Endodermal cell (in vitro differentiated cells): ENCODE data around the gene SLC25A17. TPM values are rescaled to one million over a fixed set of nuclear protein-coding genes. Genes with fewer than 3 reads are reported as not detected.

Experiments
- DNase-seq: peaks from one replicate; pipeline ENCODE4 v3.0.0-alpha.2; 2017
- H3K27ac ChIP-seq: 2 replicates; pipeline ENCODE4 v1.5.1; 2013; ENCODE audit warnings: mild to moderate bottlenecking, low read depth, low read length, moderate library complexity
- H3K27me3 ChIP-seq: 2 replicates; pipeline ENCODE4 v1.6.1; 2013; ENCODE audit warnings: mild to moderate bottlenecking, low read length, moderate library complexity; ENCODE audit not compliant: insufficient read depth, control insufficient read depth, poor library complexity, severe bottlenecking
- H3K36me3 ChIP-seq: 2 replicates; pipeline ENCODE4 v1.7.0; 2013; ENCODE audit warnings: mild to moderate bottlenecking, low read length, moderate library complexity; ENCODE audit not compliant: control insufficient read depth, insufficient read depth
- H3K4me1 ChIP-seq: one replicate; pipeline ENCODE4 v1.7.0; 2013; ENCODE audit warnings: low read length; ENCODE audit not compliant: control insufficient read depth, insufficient read depth
- H3K4me3 ChIP-seq: 2 replicates; pipeline ENCODE4 v1.5.1; 2013; ENCODE audit warnings: mild to moderate bottlenecking, low read length, moderate library complexity
- H3K9ac ChIP-seq: 2 replicates; pipeline ENCODE4 v1.6.1; 2013; ENCODE audit warnings: mild to moderate bottlenecking, low read length, moderate library complexity; ENCODE audit not compliant: poor library complexity, severe bottlenecking; ENCODE audit errors: extremely low read depth
- H3K9me3 ChIP-seq: 2 replicates; pipeline ENCODE4 v1.6.1; 2013; ENCODE audit warnings: mild to moderate bottlenecking, low read length, moderate library complexity; ENCODE audit not compliant: control insufficient read depth
- H3K27ac Mint-ChIP-seq: 2 replicates; pipeline ENCODE4 v1.8.0; 2020; ENCODE audit warnings: mixed read lengths
- H3K27me3 Mint-ChIP-seq: 2 replicates; pipeline ENCODE4 v1.8.0; 2021; ENCODE audit warnings: mild to moderate bottlenecking, mixed read lengths; ENCODE audit not compliant: insufficient read depth
- H3K36me3 Mint-ChIP-seq: 2 replicates; pipeline ENCODE4 v1.8.0; 2020; ENCODE audit warnings: low read depth, mixed read lengths
- H3K4me1 Mint-ChIP-seq: 2 replicates; pipeline ENCODE4 v1.8.0; 2020; ENCODE audit warnings: mixed read lengths
- H3K4me3 Mint-ChIP-seq: 2 replicates; pipeline ENCODE4 v1.8.0; 2020; ENCODE audit warnings: mild to moderate bottlenecking, moderate library complexity, mixed read lengths
- H3K9me3 Mint-ChIP-seq: 2 replicates; pipeline ENCODE4 v1.8.0; 2020; ENCODE audit warnings: mild to moderate bottlenecking, mixed read lengths
- CTCF ChIP-seq: fragments of 200-600 bp; sonication (generic); conservative IDR thresholded peaks from 2 replicates; pipeline ENCODE4 v1.5.0; 2021; ENCODE audit warnings: antibody characterized with exemption, mild to moderate bottlenecking
- WGBS, 2 experiments: methylation state at CpG; one replicate each; pipeline versions ENCODE4 v1.1.5 to v1.1.7; 2013; ENCODE audit warnings: missing lambda C conversion rate in 2 of 2, mixed read lengths in 1 of 2; ENCODE audit not compliant: insufficient coverage in 1 of 2, insufficient read length in 1 of 2; 5-methylcytosine and 5-hydroxymethylcytosine counted together
- total RNA-seq, 2 donors: library from RNA; stranded (reverse); fragmentation: NEBNext Ultra II Directional in 1 of 2; extraction: Animal tissue kit (Norgen Biotek cat#: 25700) in 1 of 2; gene quantifications; 2 replicates in 1 of 2; 3 replicates in 1 of 2; pipeline ENCODE4 v1.2.1, GENCODE V29; 2021

Gene SLC25A17
- total RNA-seq, 2 donors from 2014 or later = 25.4 to 29.4 TPM

DNA sequence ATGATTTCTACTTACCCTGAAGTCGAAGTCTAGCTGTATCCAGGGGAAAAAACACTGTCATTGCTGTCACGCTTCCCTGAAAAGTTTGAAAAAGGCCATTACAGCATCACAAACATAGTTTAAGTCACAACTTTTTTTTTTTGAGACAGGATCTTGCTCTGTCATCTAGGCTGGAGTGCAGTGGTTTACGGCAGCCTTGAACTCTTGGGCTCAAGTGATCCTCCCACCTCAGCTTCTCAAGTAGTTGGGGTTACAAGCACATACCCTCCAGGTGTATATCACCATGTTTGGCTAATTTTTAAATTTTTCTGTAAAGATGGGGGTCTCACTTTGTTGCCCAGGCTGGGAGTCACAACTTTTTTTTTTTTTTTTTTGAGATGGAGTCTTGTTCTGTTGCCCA lies 20.1 kb downstream of the SLC25A17 start:
- no peak overlapping the region for H3K27ac Mint-ChIP-seq
- no peak for DNase-seq
- Histone ChIP-seq H3K27me3 (no peaks in the 10 kb centered on the region), H3K9ac (no peak overlapping the region), H3K36me3 (peaks cover 6% of the 10 kb centered on the region), H3K27ac (no peak overlapping the region), H3K9me3 (no peaks in the 10 kb centered on the region), H3K4me3 (no peak overlapping the region), H3K4me1 (no peaks in the 10 kb centered on the region)
- no peak overlapping the region for H3K4me3 Mint-ChIP-seq
- H3K27me3 Mint-ChIP-seq = no peaks in the 10 kb centered on the region
- H3K36me3 Mint-ChIP-seq = peaks cover 19% of the 10 kb centered on the region
- 78 to 91% methylated on average over 2 to 3 of the region's 3 CpGs for WGBS, 2 experiments
- H3K9me3 Mint-ChIP-seq = no peaks in the 10 kb centered on the region
- TF ChIP-seq CTCF = no peak
- peaks cover 3% of the 10 kb centered on the region for H3K4me1 Mint-ChIP-seq

DNA sequence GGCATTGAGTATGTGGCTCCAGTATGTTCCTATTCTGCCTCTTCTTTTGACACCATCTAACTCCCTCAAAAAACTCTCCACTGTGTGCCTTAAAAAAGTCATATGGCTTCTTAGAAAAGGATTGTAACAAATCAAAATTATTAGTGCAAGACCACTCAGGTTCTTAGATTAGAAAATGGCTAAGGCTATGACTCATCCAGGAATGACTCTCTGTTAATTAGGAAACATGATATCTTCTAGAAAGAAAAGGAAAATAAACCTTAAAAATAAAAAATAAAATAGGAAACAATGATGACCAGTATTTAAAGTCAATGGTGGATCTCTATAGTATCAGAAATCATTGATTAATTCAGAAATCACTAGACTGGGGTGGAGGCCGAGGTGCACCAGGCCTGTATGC lies 21.7 kb downstream of the SLC25A17 start:
- H3K9me3 Mint-ChIP-seq = no peaks in the 10 kb centered on the region
- H3K9me3 ChIP-seq = no peaks in the 10 kb centered on the region
- no peak overlapping the region for H3K27ac Mint-ChIP-seq
- 96 to 100% methylated on average over 1 of the region's 1 CpG for WGBS, 2 experiments
- no peaks in the 10 kb centered on the region for H3K4me1 ChIP-seq
- no peak for TF ChIP-seq CTCF
- no peaks in the 10 kb centered on the region for H3K27me3 ChIP-seq
- H3K36me3 Mint-ChIP-seq = peaks cover 18% of the 10 kb centered on the region
- no peak overlapping the region for H3K9ac ChIP-seq
- H3K4me1 Mint-ChIP-seq = peaks cover 3% of the 10 kb centered on the region
- no peak overlapping the region for H3K4me3 Mint-ChIP-seq
- H3K27me3 Mint-ChIP-seq = no peaks in the 10 kb centered on the region
- H3K36me3 ChIP-seq = peaks cover 11% of the 10 kb centered on the region
- H3K4me3 ChIP-seq = no peak overlapping the region
- no peak for DNase-seq
- H3K27ac ChIP-seq = no peak overlapping the region

DNA sequence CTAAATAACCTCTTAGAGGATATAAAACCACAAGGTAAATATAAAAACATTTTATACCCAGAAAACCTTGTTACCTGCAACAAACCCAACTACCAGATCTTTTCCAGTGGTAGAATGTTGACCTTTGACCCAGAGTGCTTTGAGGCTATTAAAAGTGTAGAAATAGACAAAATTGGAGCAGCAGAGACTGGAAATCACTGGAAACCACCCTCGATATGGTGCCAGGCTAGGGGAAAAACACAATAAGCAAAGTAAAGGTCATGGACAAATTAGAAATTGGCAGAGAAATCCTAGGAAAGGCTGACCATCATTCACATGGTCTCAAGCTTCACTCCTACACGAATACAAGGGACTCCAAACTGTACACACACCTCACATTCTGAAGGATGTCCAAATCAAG lies 26.7 kb downstream of the SLC25A17 start:
- peaks cover 38% of the 10 kb centered on the region for H3K36me3 ChIP-seq
- TF ChIP-seq CTCF = no peak
- no peaks in the 10 kb centered on the region for H3K27me3 ChIP-seq
- H3K4me3 ChIP-seq = no peak overlapping the region
- Mint-ChIP-seq H3K4me3 (no peak overlapping the region), H3K27ac (no peak overlapping the region), H3K27me3 (no peaks in the 10 kb centered on the region), H3K9me3 (no peaks in the 10 kb centered on the region), H3K4me1 (no peaks in the 10 kb centered on the region), H3K36me3 (peaks cover 37% of the 10 kb centered on the region)
- H3K9ac ChIP-seq = no peak overlapping the region
- H3K4me1 ChIP-seq = no peaks in the 10 kb centered on the region
- H3K9me3 ChIP-seq = no peaks in the 10 kb centered on the region
- H3K27ac ChIP-seq = no peak overlapping the region
- WGBS, 2 experiments = 94 to 95% methylated on average over 2 of the region's 2 CpGs
- DNase-seq = no peak
